ENCODE data around the gene GYPC.

- TF ChIP-seq GATA3 (IDR thresholded peaks at IDR 0.05; ENCODE audit: low read depth, low read length) (no peak), GATA2 (IDR thresholded peaks at IDR 0.05; ENCODE audit: low read depth, low read length) (no peak)
Measured at GRCh38 chr2:126658319-126658904, 2.5 kb downstream of the GYPC start.

All from SH-SY5Y (cell line).